ENCODE measurements around the gene FANCF. TPM values are rescaled to one million over a fixed set of nuclear protein-coding genes. Genes with fewer than 3 reads are reported as not detected.
"Not testable (repeated sequence)": the region's sequence is repeated elsewhere in the genome, so short reads cannot be mapped to it uniquely, and the experiment has no call there.

Gene FANCF
- total RNA-seq: 6.4 TPM

- peak; percentile 99 for DNase-seq
These were observed at the start of gene FANCF for GRCh38 chr11:22625448-22626287. Gene FANCF, minus strand, starts transcription at chr11:22625823. Its CDS starts 13 bp downstream, at chr11:22625810.

GRCh38 chr11:22674470-22675439, 49.1 kb upstream of the FANCF start:
- no peak for DNase-seq

GRCh38 chr11:22671751-22672150, 46.1 kb upstream of the FANCF start:
- peak; percentile 62 for DNase-seq

- peak; percentile 49 for DNase-seq
These were observed 45.2 kb upstream of the FANCF start for GRCh38 chr11:22670830-22671229.

- no peak for DNase-seq
These were observed 43.7 kb upstream of the FANCF start for GRCh38 chr11:22669368-22669767.

- DNase-seq: peak; percentile 35
These were observed 42.6 kb upstream of the FANCF start for GRCh38 chr11:22668005-22668796.

- DNase-seq: peak; percentile 81
These were observed 41.2 kb upstream of the FANCF start for GRCh38 chr11:22666688-22667439.

- DNase-seq: peak; percentile 81
These were observed 40.7 kb upstream of the FANCF start, which contains the start of gene GAS2 for GRCh38 chr11:22666325-22666687. Gene GAS2, plus strand, starts transcription at chr11:22666611. Its CDS starts 8,259 bp downstream, at chr11:22674870.

- no peak for DNase-seq
These were observed 34.2 kb upstream of the FANCF start for GRCh38 chr11:22659783-22660182.

GRCh38 chr11:22657101-22657694, 31.6 kb upstream of the FANCF start:
- no peak for DNase-seq

- no peak for DNase-seq
These were observed 30.5 kb upstream of the FANCF start for GRCh38 chr11:22656130-22656529.

- not testable (repeated sequence) for DNase-seq
These were observed 26.7 kb upstream of the FANCF start for GRCh38 chr11:22652346-22652745.

- no peak for DNase-seq
These were observed 15.9 kb upstream of the FANCF start for GRCh38 chr11:22641559-22641958.

- DNase-seq: no peak
These were observed 15.2 kb upstream of the FANCF start for GRCh38 chr11:22640862-22641261.

- no peak for DNase-seq
These were observed 10.1 kb upstream of the FANCF start for GRCh38 chr11:22635689-22636088.

GRCh38 chr11:22634897-22635629, 9.4 kb upstream of the FANCF start:
- DNase-seq: peak; percentile 74

GRCh38 chr11:22633354-22633902, 7.8 kb upstream of the FANCF start:
- DNase-seq: no peak

GRCh38 chr11:22627421-22627820, 1.8 kb upstream of the FANCF start:
- DNase-seq: no peak

- DNase-seq: peak; percentile 18
These were observed 1.1 kb upstream of the FANCF start for GRCh38 chr11:22626573-22627239.

All from tongue (tissue), 2 donors.